NCI-H2107 (cell line): ENCODE results near the gene INCA1.

ENCODE experiments used
- DNase-seq: peaks from one replicate; lab custom pipeline; 2025; lab: John Stamatoyannopoulos, UW

Gene INCA1

GRCh38 chr17:4970273-4970672 lies 27.0 kb downstream of the INCA1 start:
- no peak for DNase-seq

- DNase-seq = no peak
Observed at GRCh38 chr17:4969551-4970173, 27.7 kb downstream of the INCA1 start.

- no peak for DNase-seq
Observed at GRCh38 chr17:4969047-4969550, 28.2 kb downstream of the INCA1 start.

DNA sequence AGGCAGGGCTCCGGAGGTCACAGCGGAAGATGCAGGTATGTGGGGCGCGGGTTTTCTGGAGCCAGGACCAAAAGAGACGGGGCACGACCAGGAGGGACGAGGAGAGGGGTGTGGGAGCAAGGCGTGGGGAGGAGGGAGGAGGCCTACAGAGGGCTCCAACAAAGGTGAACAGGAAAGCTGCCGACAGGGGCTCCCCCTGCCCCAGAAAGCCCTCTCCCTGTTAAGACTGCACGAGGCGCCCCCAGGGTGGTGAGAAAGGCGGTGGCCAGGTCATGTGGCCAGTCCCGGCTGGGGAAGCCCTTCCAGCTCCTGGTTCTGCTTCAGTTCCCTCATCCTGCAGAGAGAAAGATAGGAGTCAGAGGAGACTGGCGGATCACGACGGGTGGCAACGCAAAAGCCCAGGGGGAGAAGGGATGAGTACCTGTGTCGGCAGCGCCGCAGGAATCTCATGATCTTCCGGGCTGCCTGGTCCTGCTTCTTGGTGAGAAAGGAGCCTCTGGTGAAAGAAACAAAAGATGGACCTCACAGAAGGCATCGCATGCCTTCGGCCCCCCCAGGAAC lies 28.8 kb downstream of the INCA1 start:
- DNase-seq = no peak

- DNase-seq = peak; percentile 76
Observed at GRCh38 chr17:4967539-4968485, 29.5 kb downstream of the INCA1 start, which contains the start of gene SPAG7. Gene SPAG7 (minus strand): TSS chr17:4967817. CDS start chr17:4967804, 13 bp downstream.

- DNase-seq = peak; percentile 93
Observed at GRCh38 chr17:4966844-4967538, 30.3 kb downstream of the INCA1 start.

DNA sequence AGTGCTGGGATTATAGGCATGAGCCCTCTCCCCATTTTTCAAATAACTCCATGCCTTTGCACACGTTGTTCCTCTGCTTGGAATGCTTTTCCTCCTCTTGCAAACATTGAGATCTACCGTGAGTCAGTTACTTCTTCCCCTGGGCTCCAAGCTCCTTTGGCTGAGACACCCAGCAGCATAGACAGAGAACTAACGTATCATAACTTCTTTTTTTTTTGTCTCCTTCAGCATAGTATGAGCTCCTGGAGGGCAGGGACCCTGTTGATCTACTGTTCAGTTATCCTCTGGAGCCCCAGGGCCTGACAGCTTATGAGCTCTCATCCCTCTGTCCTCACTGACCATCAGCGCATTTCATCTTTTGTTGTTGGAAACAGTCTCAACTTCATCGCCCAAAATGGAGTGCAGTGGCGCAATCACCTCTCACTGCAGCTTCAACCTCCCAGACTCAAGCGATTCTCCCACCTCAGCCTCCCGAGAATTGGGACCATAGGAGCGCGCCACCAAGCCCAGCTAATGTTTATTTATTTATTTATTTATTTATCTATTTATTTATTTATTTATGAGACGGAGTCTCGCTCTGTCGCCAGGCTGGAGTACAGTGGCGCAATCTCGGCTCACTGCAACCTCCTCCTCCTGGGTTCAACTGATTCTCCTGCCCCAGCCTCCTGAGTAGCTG lies 31.9 kb downstream of the INCA1 start:
- no peak for DNase-seq

DNA sequence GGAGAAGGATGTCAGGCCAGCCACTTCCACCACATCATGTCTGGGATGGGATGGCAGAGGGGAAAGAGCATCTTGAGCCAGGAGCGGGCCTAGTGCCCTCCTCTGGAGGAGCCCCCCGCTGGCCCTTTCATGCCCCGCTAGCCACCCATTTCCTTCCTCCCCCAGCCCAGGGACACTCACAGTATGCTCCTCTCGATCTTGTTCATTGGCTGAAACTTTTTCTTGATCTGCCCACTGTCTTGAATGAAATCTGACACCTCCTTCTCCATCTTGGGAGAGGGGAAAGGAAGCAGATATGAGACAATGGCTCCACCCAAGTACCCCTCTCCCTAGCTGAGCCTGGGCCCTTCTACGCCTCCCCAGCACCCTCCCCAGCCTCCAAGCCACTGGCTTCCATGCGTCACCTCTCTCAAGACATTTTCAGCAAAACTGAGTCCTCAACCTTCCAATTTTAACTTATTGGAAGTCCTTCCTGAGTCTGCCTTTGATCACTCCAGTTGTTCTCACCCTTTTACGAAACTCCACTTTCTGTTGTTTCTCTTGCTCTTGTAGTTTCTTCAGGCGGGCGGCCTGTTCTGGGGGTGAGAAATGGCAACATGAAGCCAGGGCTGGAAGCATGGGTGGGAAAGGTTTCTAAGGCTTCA lies 36.9 kb downstream of the INCA1 start:
- no peak for DNase-seq

DNA sequence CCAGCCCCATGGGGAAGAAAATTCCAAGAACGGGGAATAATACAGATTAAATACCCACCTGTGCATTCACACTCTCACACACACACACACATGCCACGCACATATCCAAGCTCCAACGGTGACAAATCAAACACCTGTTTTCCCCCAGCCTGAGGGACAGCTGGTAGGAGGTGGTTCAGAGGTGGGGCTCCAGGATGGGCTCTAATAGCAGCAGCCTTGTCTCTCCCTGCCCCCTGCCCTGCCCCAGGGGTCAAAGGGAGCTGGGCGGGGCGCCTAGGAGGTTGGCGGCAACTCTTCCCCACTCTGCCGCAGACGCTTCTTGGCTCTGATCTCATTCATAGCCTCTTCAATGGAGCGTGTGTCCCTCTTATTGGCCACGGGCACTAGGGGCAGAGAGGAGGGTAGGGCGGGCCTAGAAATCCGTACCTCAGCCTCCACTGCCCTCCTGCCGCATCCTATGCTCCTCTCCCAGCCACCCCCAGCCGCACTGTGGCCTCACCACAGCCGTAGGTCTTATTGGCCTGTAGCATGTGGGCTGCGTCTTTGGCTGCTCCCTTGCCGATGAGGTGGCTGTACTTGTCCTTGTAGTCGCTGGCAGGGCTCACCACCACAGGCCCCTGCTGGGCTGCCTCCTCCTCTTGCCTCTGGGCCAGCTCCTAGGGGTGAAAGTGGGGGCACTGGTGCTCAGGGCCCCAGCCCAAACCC lies 37.9 kb downstream of the INCA1 start:
- no peak for DNase-seq

- DNase-seq = no peak
Observed at GRCh38 chr17:4958102-4958501, 39.2 kb downstream of the INCA1 start.

DNA sequence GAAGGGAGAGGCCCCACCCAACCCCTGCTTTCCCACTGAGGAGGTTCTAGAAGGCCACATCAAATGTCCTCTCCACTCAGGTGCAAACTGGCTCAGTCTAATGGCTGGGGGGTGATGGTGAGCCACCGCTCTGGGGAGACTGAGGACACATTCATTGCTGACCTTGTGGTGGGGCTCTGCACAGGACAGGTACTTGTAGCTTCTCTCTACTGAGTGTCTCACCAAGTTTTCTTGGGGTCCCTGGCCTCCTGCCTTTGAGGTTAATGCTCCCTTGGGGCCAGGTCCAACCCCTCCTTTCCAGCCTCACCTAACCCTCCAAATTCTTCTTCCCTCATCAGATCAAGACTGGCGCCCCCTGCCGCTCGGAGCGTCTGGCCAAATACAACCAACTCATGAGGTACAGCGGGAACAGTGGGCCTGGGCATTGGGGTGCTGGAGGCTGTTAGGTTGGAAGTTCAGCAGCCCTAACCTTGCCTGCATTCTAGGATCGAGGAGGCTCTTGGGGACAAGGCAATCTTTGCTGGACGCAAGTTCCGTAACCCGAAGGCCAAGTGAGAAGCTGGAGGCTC lies 40.7 kb downstream of the INCA1 start:
- DNase-seq = no peak

GRCh38 chr17:4955091-4955490 lies 42.2 kb downstream of the INCA1 start:
- no peak for DNase-seq

DNA sequence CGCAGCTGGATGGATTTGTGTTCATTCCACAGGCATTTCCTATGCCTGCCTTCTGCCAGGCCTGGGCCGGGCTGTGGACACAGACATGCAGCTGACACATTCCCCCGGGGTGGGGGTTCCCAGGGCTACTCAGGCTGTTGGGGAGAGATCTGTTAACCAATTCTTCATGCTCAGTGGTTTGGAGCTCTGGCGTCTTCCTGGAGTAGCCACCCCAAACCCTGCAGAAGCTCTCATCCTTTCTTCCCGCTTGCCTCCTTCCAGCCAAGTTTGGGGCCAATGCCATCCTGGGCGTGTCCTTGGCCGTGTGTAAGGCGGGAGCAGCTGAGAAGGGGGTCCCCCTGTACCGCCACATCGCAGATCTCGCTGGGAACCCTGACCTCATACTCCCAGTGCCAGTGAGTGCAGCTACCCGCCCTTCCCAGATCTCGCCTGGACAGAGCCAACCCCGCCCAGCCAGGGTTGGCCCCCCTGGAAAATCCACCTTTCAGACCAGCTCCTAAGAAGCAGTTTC lies 43.8 kb downstream of the INCA1 start:
- DNase-seq = no peak

GRCh38 chr17:4951486-4951885 lies 45.8 kb downstream of the INCA1 start:
- DNase-seq = no peak

- DNase-seq = no peak
Observed at GRCh38 chr17:4950746-4951204, 46.5 kb downstream of the INCA1 start, which contains the start of gene ENO3. Gene ENO3 (plus strand): TSS chr17:4951119. CDS start chr17:4951830, 711 bp downstream.

DNA sequence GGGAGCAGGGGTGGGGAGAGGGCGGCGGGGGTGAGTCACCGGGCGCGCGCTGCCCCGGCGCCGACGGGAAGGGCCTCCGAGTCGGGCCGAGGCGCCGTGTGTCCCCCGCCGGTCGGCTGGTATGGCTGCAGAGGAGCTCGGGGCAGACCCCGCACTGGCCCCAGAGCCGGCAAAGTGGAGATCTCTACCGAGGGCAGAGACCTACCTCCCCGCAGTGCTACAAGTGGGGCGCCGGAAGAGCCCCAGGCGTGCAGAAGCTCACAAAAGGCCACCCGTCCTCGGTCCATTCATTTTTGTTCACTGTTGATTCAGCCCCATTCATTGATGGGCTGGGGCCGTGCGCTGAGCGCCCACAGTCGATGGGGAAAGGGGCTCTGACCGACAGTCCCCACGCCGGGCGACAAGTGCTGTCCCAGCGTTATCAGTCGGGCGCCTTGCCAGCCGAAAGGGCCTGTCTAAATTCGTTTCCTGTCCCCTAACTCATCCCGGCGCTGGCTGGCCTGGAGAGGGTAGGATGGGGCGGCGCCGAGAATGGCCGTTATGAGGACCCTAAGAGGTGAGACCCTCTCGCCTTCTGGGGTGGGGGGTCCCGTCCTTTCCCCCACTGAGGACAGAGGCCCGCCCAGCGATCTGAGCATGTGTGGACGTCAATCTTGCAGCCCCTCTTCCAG lies 47.1 kb downstream of the INCA1 start:
- DNase-seq = no peak

DNA sequence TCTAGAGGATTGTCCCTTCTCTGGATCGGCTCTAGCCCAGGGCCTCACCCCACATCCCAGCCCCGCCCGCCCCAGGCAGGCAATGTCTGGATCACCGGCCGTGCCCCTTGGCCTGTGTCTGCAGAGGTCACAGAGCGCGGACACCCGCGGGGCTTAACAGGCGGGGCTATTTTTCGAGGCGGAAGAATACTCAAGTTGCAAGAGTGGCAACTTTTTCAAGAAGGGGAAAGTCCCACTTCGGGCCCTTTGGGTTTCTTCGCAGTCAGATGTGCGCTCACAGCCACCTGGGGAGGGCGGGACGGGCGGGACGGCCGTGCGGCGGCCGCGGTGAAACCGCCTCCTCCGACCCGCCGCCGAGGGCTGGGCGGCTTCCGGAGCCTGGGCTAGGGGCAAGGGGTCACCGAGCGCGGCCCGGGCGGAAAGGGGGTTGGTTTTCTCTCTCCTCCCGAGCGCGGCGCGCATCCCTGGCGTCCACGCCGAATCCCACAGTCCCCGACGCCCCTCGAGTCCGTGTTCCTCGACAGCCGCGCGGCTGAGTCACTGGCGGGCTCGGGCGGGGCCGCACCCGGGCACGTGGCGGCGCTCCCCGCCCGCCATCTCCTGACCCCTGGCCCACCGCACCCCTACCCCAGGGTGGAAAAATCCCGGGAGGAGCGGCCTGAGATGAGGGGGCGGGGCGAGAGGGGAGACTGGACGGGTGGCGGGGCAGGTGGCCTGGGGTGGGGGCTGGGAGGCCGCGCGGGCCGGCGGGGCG lies 47.8 kb downstream of the INCA1 start:
- DNase-seq = peak; percentile 20

- no peak for DNase-seq
Observed at GRCh38 chr17:4948931-4949320, 48.4 kb downstream of the INCA1 start.
